ES-I3 (cell line): ENCODE measurements around the gene CYB5A.
"Not testable (repeated sequence)": the region's sequence is repeated elsewhere in the genome, so short reads cannot be mapped to it uniquely, and the experiment has no call there.

Source experiments
- H3K36me3 ChIP-seq: 2 replicates; pipeline ENCODE4 v1.6.1; 2013; ENCODE audit warnings: mild to moderate bottlenecking, low read length, control low read depth, moderate library complexity; ENCODE audit not compliant: insufficient read depth
- H3K4me1 ChIP-seq: 2 replicates; pipeline ENCODE4 v1.6.1; 2013; ENCODE audit warnings: mild to moderate bottlenecking, control low read depth, low read length; ENCODE audit not compliant: insufficient read depth
- H3K9ac ChIP-seq: 2 replicates; pipeline ENCODE4 v1.6.1; 2013; ENCODE audit warnings: low read depth, mild to moderate bottlenecking, low read length, moderate library complexity
- H3K9me3 ChIP-seq: 2 replicates; pipeline ENCODE4 v1.6.1; 2013; ENCODE audit warnings: mild to moderate bottlenecking, low read length, moderate library complexity; ENCODE audit not compliant: control insufficient read depth, insufficient read depth

Gene CYB5A

DNA sequence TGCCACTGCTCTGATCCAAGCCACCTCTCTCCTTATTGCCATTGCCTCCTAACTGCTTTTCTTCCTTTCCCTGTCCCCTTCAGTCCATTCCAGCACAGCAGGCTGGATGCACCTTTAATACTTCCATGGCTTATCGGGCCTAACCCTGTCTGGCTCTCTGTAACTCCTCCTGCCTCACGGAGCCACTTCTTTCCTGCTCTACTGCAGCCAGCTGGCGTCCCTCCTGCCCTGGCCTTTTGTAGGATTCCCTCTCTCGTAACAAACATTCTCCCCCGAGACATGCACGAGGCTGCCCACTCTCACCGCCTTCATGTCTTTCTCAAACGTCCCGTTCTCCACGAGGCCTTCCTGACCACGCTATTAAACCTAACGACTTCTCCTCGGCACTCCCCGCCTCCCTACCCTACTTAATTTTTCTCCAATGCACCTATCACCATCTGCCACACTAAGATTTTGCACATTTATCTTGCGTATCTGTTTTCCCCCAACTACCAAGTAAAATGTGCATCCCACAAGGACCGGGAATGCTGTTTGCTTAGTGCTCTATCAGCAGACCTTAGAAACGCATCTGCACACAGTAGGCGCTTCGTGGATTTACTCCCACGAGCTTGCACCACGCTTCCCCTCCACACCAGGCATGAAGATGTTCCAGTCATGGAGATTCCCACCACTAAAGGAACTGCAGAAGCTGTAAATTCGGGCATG lies 23.1 kb upstream of the CYB5A start:
- Histone ChIP-seq H3K9me3 (peaks cover 3% of the 10 kb centered on the region; the same call in 1 of the 2 replicates), H3K36me3 (no peaks in the 10 kb centered on the region), H3K9ac (no peak overlapping the region), H3K4me1 (no peaks in the 10 kb centered on the region)

DNA sequence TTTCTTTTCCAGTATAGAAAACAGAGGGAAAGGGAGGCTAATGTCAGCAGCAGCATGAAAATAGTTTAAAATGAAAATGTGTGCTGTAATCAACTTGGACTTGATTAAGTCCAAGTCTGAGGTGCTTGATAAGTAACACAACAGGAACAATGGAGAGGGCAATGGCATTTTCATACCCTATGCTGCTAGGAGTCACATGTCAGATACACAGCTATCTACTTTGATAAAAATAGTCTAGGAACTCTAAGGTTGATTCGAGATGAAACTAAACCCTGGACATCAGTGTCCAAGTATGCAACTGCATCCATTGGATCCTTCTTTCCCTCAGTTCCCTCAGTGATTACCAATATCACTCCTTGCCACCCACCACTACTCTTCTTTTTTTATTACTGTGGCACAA lies 19.2 kb upstream of the CYB5A start:
- Histone ChIP-seq H3K4me1 (no peaks in the 10 kb centered on the region), H3K9ac (no peak overlapping the region), H3K9me3 (peaks cover 3% of the 10 kb centered on the region; the same call in 1 of the 2 replicates), H3K36me3 (no peaks in the 10 kb centered on the region)

DNA sequence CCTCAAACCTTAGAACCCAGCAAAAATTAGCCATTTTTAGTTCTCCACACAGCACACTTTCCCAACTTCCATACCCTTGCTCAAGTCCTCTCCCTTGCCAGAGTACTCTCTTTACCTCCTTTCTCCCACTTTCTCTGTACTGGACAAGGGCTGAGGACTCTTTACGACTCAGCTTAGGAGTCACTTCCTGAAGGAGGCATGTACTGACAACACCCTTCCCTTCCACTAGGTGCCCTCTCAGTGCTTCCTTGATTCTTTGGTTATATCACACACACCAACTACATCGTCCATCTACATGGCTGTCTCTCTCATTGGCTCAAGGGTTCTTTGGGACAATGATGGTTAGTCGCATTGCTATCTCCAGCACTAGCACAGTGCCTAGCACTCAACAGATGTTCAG lies 18.6 kb upstream of the CYB5A start:
- Histone ChIP-seq H3K4me1 (no peaks in the 10 kb centered on the region), H3K36me3 (no peaks in the 10 kb centered on the region), H3K9me3 (peaks cover 3% of the 10 kb centered on the region; the same call in 1 of the 2 replicates), H3K9ac (no peak overlapping the region)

DNA sequence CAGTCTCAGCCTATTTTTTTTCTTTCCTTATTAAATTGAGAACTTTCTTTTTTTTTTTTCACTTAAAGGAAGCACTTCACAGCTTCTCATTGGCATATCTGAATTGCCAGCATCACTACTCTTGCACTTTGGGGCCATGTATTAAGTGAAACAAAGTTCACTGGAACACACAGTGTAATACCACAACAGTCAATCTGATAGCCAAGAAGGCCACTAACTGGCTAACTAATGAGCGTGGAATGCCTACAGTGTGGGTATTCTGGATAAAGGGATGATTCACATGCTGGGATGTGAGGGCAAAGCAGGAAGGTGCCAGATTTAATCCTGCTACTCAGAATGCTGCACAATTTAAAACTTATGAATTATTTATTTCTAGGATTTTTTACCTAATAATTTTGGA lies 12.2 kb upstream of the CYB5A start:
- no peaks in the 10 kb centered on the region for H3K36me3 ChIP-seq
- no peaks in the 10 kb centered on the region for H3K4me1 ChIP-seq
- H3K9me3 ChIP-seq = peaks cover 3% of the 10 kb centered on the region; the same call in 1 of the 2 replicates
- no peak overlapping the region for H3K9ac ChIP-seq

DNA sequence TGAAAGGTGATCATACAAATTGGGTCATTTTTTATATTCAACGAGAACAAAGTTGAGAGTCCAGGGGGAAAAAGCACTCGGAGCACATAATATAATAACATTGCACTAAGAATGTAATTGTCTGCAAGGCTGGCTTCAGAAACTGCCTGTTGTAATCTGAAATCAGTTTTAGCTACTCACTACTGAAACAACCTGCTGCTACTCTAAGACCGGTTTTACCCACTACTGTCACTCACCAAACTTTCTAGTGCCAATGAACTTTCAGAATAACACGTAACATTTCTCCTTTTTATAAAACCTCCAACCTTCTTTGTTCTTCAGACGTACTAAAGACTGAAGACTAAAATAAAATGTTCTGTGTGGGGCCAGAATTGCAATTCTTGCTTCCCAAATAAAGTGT lies 11.5 kb upstream of the CYB5A start:
- no peaks in the 10 kb centered on the region for H3K4me1 ChIP-seq
- no peaks in the 10 kb centered on the region for H3K36me3 ChIP-seq
- H3K9ac ChIP-seq = no peak overlapping the region
- peaks cover 3% of the 10 kb centered on the region; the same call in 1 of the 2 replicates for H3K9me3 ChIP-seq

DNA sequence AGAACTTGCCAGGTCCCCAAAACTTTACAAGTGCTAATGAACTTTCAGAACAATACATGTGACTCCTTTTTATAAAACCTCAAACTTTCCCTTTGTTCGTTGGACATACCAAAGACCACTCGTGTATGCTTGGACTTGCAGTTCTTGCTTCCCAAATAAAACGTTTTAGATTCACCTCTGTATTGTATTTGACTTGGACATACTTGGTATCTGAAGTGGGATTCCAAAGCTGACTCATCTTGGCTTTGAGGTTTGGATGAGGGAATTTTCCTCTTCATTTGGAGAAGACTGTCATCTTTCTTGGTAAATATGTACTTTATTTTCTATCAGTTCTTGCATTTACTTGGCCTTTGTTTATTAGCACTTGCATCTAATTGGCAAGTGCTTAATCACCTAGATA lies 8.0 kb upstream of the CYB5A start:
- Histone ChIP-seq H3K9me3 (peaks cover 3% of the 10 kb centered on the region; the same call in 1 of the 2 replicates), H3K4me1 (no peaks in the 10 kb centered on the region), H3K9ac (no peak overlapping the region), H3K36me3 (no peaks in the 10 kb centered on the region)

DNA sequence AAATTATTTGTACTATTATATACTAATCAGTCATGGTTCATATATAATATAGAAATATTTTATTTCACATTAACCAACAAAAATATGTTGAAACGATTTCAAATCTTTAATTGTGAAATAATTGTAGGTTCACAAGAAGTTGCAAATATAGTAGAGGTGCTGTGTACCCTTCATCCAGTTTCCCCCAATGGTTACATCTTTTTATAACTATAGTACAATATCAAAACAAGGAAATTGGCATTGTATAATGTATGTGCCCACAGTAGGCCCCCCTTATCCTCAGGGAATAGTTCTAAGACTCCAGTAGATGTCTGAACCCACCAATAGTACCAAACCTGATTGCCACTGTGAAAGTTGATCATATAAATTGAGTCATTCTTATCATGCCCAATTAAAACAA lies 7.4 kb upstream of the CYB5A start:
- H3K9ac ChIP-seq = no peak overlapping the region
- peaks cover 3% of the 10 kb centered on the region; the same call in 1 of the 2 replicates for H3K9me3 ChIP-seq
- H3K4me1 ChIP-seq = no peaks in the 10 kb centered on the region
- no peaks in the 10 kb centered on the region for H3K36me3 ChIP-seq

DNA sequence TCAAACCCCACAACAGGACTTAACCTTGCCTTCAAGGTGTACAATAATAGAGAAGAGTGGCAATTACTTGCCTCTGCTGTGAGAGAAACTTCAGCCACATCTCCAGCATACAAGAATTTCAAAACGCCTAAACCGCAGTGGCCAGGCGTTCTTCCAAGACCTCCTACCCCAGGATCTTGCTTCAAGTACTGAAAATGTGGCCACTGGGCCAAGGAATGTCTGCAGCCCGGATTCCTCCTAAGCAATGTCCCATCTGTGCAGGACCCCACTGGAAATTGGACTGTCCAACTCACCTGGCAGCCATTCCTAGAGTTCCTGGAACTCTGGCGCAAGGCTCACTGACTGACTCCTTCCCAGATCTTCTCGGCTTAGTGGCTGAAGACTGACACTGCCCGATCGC lies 2.8 kb upstream of the CYB5A start:
- Histone ChIP-seq H3K9me3 (peaks cover 3% of the 10 kb centered on the region; the same call in 1 of the 2 replicates), H3K9ac (no peak overlapping the region), H3K36me3 (no peaks in the 10 kb centered on the region), H3K4me1 (no peaks in the 10 kb centered on the region)

DNA sequence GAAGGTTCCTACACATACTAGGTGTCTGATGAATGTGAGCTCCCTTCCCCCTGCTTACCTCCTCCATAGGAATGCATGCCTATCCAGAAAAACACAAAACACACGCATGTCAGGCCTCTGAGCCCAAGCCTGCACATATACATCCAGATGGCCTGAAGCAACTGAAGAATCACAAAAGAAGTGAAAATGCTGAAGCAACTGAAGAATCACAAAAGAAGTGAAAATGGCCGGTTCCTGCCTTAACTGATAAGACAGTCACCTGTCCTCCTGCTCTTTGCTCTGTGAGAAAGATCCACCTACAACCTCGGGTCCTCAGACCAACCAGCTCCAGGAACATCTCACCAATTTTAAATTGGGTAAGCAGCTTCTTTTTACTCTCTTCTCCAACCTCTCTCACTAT lies 1.2 kb upstream of the CYB5A start:
- H3K4me1 ChIP-seq, H3K9me3 ChIP-seq, H3K9ac ChIP-seq, H3K36me3 ChIP-seq: not testable (repeated sequence)

DNA sequence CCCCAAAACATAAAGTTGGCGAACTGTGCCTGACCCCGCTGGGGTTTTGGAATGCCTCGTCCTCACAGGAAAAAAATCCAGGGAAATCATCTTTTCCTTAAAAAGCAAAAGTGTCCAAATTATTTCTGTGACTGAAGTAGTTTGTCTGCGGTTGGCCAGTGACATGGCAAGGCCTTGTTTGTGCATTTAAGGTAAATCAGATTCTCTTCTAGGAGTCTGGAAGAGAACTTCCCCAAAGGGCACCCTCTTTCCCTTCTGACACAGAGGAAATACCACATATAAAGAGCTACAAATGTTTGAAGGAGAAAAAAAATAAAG lies 737 bp upstream of the CYB5A start:
- Histone ChIP-seq H3K36me3 (no peaks in the 10 kb centered on the region), H3K9ac (peak overlapping the region; percentile 77; the same call in 1 of the 2 replicates), H3K4me1 (peaks cover 6% of the 10 kb centered on the region; the same call in 1 of the 2 replicates), H3K9me3 (no peaks in the 10 kb centered on the region)

DNA sequence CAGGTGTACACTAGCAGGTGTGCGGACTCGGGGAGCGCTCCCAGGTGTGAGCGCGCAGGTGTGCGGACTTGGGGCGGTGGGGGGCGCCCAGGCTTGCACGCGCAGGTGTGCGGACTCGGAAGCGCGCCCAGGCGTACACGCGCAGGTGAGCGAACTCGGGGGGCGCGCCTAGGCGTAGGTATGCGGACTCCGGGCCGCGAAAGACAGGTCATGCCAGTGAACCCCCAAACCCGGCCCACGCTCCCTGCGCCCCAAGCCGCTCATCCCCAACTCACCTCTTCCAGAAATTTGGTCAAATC lies 342 bp downstream of the CYB5A start:
- Histone ChIP-seq H3K36me3 (no peaks in the 10 kb centered on the region), H3K9ac (peak overlapping the region; percentile 77), H3K9me3 (no peaks in the 10 kb centered on the region), H3K4me1 (peaks cover 6% of the 10 kb centered on the region; the same call in 1 of the 2 replicates)

DNA sequence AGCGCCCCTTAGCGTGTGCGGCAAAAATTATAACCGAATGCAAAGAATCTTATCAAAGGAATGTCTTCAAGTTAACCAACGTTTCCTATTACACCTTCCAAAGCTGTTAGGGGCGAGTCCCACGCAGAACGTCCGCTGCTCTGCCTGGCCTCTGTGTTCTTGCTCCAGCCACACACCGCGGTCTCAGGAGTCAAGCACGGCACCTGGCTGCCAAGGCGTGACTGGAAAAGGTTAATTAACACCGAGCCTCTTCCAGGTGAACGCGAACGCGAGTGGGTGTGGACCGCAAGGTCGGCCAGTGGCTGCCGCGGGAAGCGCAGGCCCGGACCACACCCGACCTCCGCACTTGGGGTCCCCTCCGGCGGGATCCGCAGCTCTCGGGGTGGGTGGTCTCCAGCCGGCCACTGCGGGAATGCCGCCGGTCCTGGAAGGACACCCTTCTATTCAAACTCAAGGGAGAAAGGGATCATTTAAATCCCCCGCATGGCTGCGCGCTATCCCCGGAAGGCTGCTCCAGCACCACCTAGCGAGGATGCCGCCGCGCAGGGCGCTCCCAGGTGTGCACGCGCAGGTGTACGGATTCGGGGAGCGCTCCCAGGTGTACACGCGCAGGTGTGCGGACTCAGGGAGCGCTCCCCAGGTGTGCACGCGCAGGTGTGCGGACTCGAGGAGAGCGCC lies 830 bp downstream of the CYB5A start:
- Histone ChIP-seq H3K9me3 (no peaks in the 10 kb centered on the region), H3K9ac (peak overlapping the region; percentile 77), H3K4me1 (peaks cover 6% of the 10 kb centered on the region; the same call in 1 of the 2 replicates), H3K36me3 (no peaks in the 10 kb centered on the region)

DNA sequence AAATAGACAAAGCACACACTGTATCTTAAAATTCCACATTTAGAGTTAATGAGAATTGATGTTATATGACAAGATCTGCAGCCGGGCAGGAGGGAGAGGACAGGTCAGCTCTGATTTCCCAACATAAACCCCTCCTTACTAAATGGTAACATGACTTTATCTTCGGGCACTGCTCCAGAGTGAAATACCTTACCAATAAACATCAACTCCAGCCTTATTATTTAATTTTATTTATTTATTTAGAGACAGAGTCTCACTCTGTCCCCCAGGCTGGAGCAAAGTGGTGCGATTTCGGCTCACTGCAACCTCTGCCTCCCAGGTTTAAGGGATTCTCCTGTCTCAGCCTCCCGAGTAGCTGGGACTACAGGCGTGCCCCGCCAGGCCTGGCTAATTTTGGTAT lies 1.7 kb downstream of the CYB5A start:
- Histone ChIP-seq H3K9ac (no peak overlapping the region), H3K4me1 (peaks cover 6% of the 10 kb centered on the region; the same call in 1 of the 2 replicates), H3K36me3 (no peaks in the 10 kb centered on the region), H3K9me3 (no peaks in the 10 kb centered on the region)

DNA sequence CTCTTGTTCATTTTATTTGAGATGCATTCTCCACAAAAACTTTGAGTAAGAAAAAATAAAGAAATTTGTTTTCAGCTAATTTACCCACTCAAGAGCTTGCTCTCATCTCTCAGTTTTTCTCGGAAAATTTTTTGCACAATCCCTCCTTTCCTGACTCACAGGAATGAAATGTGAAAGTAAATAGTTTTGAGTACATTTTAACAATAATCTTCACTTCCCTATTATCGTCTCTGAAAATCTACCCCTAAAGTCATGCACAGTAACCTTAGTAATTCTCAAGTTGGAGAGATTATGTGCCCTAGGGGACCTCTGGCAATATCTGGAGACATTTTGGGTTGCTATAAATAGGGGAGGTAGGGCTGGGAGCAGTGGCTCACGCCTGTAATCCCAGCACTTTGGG lies 2.6 kb downstream of the CYB5A start:
- H3K4me1 ChIP-seq = peaks cover 6% of the 10 kb centered on the region; the same call in 1 of the 2 replicates
- no peaks in the 10 kb centered on the region for H3K9me3 ChIP-seq
- no peaks in the 10 kb centered on the region for H3K36me3 ChIP-seq
- H3K9ac ChIP-seq = no peak overlapping the region

DNA sequence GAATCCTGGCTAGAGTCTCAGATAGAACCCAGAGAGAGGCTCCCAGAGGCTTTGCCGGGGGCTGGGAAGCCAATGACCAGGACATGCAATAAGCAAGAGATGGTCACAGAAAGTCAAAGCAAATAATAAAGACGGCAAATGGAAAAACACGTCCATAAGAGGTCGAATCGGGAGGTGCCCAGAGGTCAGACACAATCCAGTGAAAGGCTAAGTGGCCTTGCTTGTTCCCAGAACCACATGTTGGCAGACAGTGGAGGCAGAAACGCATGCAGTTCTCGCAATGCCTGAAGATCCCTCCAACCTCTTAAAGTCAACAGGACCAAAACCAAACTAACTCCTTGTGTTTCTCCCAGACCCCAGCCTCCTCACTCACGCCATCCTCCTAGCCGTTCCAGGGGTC lies 3.0 kb downstream of the CYB5A start:
- Histone ChIP-seq H3K9ac (no peak overlapping the region), H3K36me3 (no peaks in the 10 kb centered on the region), H3K4me1 (peaks cover 7% of the 10 kb centered on the region), H3K9me3 (no peaks in the 10 kb centered on the region)
